Lower leg skin (tissue), 4 donors: ENCODE data around the gene CAB39. TPM values are rescaled to one million over a fixed set of nuclear protein-coding genes. Genes with fewer than 3 reads are reported as not detected.

Experiments used
- DNase-seq, 2 donors: peaks; one replicate each; pipeline ENCODE4 v3.0.0-alpha.2; 2019; ENCODE audit warnings: low spot score in 2 of 2
- H3K4me3 ChIP-seq: fragments of 200-600 bp; sonication (generic); 2 replicates; pipeline ENCODE4 v1.5.1; 2017; ENCODE audit warnings: mild to moderate bottlenecking, low read depth; ENCODE audit not compliant: poor library complexity, severe bottlenecking
- POLR2A ChIP-seq, 2 donors: fragments of 450-650 bp; IDR thresholded peaks; one replicate each; pipeline ENCODE4 v1.6.1; 2016 to 2017; ENCODE audit warnings: antibody characterized with exemption in 2 of 2, mild to moderate bottlenecking in 1 of 2, moderate library complexity in 1 of 2
- WGBS, 2 donors: methylation state at CpG; one replicate each; pipeline ENCODE4 v1.1.5; 2018; 5-methylcytosine and 5-hydroxymethylcytosine counted together
- intact Hi-C: fragments of 100-400 bp; cut with DNase I; formaldehyde crosslinking; loops from one replicate; pipeline ENCODE4 v1.15.0; 2023; ENCODE audit warnings: low total_unique reads
- total RNA-seq, 4 donors: library from RNA; depleted of rRNA; stranded (reverse); fragments of >200 nt; gene quantifications; one replicate each; pipeline ENCODE4 v1.1.0, GENCODE V29; 2016
- TF ChIP-seq, protein P1 (sequence below), 3 donors: fragments of 450-650 bp; IDR thresholded peaks; one replicate each; pipeline ENCODE4 v1.5.1; 2016; ENCODE audit warnings: antibody characterized with exemption in 3 of 3, mild to moderate bottlenecking in 3 of 3, moderate library complexity in 2 of 3

Gene CAB39
- total RNA-seq, 4 donors from 2014 or later: 65.5 to 74.7 (median 70.4) TPM

DNA sequence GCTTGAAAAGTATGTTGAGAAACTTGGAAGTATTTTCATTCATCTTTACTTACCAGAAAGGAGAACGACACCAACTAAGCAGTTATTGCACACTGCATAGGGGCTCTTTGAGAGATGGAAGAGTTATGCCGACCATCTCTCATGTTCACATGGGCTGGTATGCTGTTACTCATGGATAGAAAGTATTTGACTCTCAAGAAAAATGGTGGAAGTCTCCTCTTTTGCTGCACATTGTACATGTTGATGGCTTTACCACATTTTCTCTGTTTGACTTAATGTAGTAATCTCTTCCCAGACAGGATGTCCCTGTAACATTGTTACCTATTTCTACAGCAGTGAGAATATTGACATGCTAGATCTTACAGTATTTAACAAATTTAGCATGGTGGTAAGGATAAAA is 23.2 kb downstream of the CAB39 start:
- TF ChIP-seq POLR2A (IDR thresholded peaks at IDR 0.05): no peak
- TF ChIP-seq, protein P1, sequence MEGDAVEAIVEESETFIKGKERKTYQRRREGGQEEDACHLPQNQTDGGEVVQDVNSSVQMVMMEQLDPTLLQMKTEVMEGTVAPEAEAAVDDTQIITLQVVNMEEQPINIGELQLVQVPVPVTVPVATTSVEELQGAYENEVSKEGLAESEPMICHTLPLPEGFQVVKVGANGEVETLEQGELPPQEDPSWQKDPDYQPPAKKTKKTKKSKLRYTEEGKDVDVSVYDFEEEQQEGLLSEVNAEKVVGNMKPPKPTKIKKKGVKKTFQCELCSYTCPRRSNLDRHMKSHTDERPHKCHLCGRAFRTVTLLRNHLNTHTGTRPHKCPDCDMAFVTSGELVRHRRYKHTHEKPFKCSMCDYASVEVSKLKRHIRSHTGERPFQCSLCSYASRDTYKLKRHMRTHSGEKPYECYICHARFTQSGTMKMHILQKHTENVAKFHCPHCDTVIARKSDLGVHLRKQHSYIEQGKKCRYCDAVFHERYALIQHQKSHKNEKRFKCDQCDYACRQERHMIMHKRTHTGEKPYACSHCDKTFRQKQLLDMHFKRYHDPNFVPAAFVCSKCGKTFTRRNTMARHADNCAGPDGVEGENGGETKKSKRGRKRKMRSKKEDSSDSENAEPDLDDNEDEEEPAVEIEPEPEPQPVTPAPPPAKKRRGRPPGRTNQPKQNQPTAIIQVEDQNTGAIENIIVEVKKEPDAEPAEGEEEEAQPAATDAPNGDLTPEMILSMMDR (IDR thresholded peaks at IDR 0.05): no peak
- no peak for DNase-seq
- intact Hi-C loops: no loop called here
- no peak overlapping the region for H3K4me3 ChIP-seq
- WGBS, 2 donors: 87 to 93% methylated on average over 2 of the region's 2 CpGs

DNA sequence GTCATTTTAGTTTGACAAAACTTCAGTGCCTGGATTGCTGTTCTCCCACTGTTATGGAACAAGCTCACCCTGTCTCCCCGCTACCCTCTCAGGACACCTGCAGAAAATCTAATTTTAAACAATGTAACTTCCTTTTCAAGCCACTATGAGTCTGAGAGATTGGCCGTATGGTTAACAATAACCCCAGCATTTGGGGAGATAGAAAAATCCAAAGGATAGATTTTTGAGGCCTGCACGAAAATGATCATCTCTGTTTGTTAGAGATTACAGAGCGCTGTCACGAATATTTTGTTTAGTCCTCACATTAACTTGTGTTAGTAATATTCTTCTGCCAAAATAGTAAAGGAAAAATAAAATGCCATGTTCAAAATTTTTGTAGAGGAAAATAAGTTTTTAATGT is 24.7 kb downstream of the CAB39 start:
- 80 to 83% methylated on average over 5 of the region's 5 CpGs for WGBS, 2 donors
- no peak for TF ChIP-seq POLR2A (IDR thresholded peaks at IDR 0.05)
- TF ChIP-seq, protein P1 (IDR thresholded peaks at IDR 0.05): no peak
- intact Hi-C loops: no loop called here
- no peak overlapping the region for H3K4me3 ChIP-seq
- DNase-seq: no peak

DNA sequence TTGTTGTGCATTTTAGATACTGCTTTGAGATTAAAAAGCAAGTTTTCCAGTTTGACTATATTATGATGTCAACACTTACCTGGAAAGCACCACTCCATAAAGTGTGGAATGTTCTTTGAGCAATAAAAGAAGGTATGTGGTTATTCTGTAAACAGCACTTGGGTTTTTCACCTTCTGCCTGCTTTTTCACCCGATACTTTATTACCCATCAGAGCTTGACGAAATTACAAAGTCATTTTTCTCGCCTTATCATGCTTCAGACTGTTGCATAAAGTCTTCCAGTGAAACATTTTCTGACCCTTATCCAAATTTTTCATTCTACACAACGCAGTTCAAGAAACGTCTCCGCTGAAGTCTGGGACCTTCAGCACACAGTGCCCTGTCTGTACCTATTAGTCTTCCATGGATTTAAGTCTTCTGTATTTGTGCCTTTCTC is 25.2 kb downstream of the CAB39 start:
- intact Hi-C loops: no loop called here
- TF ChIP-seq, protein P1 (IDR thresholded peaks at IDR 0.05): no peak
- TF ChIP-seq POLR2A (IDR thresholded peaks at IDR 0.05): no peak
- DNase-seq: no peak
- 57 to 58% methylated on average over 6 of the region's 6 CpGs for WGBS, 2 donors
- H3K4me3 ChIP-seq: no peak overlapping the region

DNA sequence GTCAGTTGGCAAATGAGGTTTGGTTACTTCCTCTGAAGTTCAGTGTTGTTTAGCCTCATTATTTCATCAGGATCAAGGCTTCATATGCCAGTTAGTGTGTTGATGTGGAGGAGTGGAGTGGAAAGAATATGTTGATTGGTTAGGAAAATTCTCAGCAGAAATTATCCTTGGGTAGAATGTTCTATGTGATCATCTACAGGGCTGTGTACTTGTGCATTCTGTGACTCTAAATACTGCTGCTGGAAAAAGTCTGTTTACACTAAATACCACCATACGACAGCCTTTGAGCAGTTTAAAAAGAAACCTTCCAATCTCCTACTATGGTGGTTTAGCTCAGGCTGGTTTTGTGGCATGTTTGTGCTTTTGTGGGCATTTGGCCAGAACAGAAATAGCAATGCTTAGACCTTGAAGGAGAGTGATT is 25.8 kb downstream of the CAB39 start:
- WGBS, 2 donors: 32 to 39% methylated on average over 1 of the region's 1 CpG
- no peak overlapping the region for H3K4me3 ChIP-seq
- no peak for DNase-seq
- TF ChIP-seq POLR2A (IDR thresholded peaks at IDR 0.05): no peak
- TF ChIP-seq, protein P1 (IDR thresholded peaks at IDR 0.05): no peak
- intact Hi-C loops: no loop called here

DNA sequence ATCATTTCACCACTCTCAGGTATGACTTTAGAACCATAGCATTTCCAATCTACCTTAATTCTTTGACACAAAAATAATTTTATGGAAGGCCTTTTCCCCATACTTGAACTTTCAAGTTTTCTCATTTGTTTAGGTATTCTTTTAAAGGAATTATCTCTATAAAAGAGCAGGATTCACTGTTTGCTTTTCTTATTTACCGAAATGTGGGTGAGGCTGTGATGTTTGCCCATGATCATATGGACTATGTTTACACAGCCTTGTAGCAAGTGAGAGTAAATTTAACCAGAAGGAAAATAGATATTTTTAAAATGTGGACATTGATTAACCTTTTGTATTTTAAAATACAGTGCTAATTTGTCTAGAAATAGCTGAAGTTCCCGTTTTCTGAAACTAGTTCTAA is 26.3 kb downstream of the CAB39 start:
- no peak overlapping the region for H3K4me3 ChIP-seq
- intact Hi-C loops: no loop called here
- 85 to 88% methylated on average over 2 of the region's 2 CpGs for WGBS, 2 donors
- no peak for DNase-seq
- TF ChIP-seq POLR2A (IDR thresholded peaks at IDR 0.05): no peak
- TF ChIP-seq, protein P1 (IDR thresholded peaks at IDR 0.05): no peak

DNA sequence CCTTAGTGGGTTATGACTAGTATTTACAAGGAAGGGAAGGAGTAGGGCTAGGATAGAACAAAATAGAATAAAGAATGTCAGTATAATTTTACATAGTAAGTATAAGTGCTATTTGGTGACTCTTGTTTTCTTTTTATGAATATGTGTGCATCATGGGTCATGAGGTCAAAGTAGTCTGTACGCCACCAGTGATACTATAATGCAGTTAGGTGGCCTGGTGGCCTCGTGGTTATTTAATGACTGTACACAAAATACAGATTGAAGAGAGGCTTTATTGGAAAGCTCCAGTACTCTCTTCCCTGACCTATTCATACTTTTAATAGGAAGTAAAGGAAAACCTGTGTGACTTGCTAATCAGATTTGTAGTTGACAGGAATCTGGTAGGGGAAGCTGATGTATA is 27.3 kb downstream of the CAB39 start:
- WGBS, 2 donors: 83 to 91% methylated on average over 2 of the region's 2 CpGs
- intact Hi-C loops: no loop called here
- TF ChIP-seq, protein P1 (IDR thresholded peaks at IDR 0.05): no peak
- no peak for TF ChIP-seq POLR2A (IDR thresholded peaks at IDR 0.05)
- no peak overlapping the region for H3K4me3 ChIP-seq
- DNase-seq: no peak
